Vagina (tissue), 2 donors: Measurements from ENCODE around the gene TP73. TPM values are rescaled to one million over a fixed set of nuclear protein-coding genes. Genes with fewer than 3 reads are reported as not detected.

Experiments used
- DNase-seq, 2 donors: peaks; one replicate each; pipeline ENCODE4 v3.0.0-alpha.2; 2017; ENCODE audit errors: extremely low spot score in 2 of 2
- H3K27ac ChIP-seq: fragments of 200-600 bp; sonication (generic); one replicate; pipeline ENCODE4 v1.5.1; 2019
- H3K27me3 ChIP-seq: fragments of 200-600 bp; sonication (generic); one replicate; pipeline ENCODE4 v1.5.1; 2019
- H3K36me3 ChIP-seq, 2 donors: fragments of 200-600 bp; sonication (generic); one replicate each; pipeline ENCODE4 v1.5.1; 2017 to 2019
- H3K4me1 ChIP-seq: fragments of 200-600 bp; sonication (generic); one replicate; pipeline ENCODE4 v1.5.1; 2019
- H3K4me3 ChIP-seq, 2 donors: fragments of 200-600 bp; sonication (generic); 1 replicate in 1 of 2; 2 replicates in 1 of 2; pipeline ENCODE4 v1.5.1; 2016 to 2019
- H3K9me3 ChIP-seq: fragments of 200-600 bp; sonication (generic); one replicate; pipeline ENCODE4 v1.5.1; 2019
- CTCF ChIP-seq, 3 experiments: fragments of 450-650 bp in 2 of 3; fragments of 200-600 bp in 1 of 3; sonication (generic) in 1 of 3; IDR thresholded peaks; one replicate each; pipeline ENCODE4 v1.5.1; 2017 to 2019; ENCODE audit warnings: antibody characterized with exemption in 3 of 3, mild to moderate bottlenecking in 2 of 3, moderate library complexity in 2 of 3
- POLR2A ChIP-seq, 2 donors: fragments of 450-650 bp; IDR thresholded peaks; one replicate each; pipeline ENCODE4 v1.6.1; 2017; ENCODE audit warnings: antibody characterized with exemption in 2 of 2, mild to moderate bottlenecking in 2 of 2, moderate library complexity in 2 of 2
- POLR2AphosphoS5 ChIP-seq, 2 donors: sonication (generic); formaldehyde crosslinking; IDR thresholded peaks; one replicate each; pipeline ENCODE4 v1.9.0; 2017; ENCODE audit warnings: antibody characterized with exemption in 2 of 2, mild to moderate bottlenecking in 2 of 2, low read depth in 1 of 2; ENCODE audit not compliant: insufficient read depth in 1 of 2
- intact Hi-C: fragments of 100-400 bp; cut with DNase I; formaldehyde crosslinking; loops from one replicate; pipeline ENCODE4 v1.15.1; 2023
- total RNA-seq: library from RNA; depleted of rRNA; stranded (reverse); fragments of >200 nt; gene quantifications from one replicate; pipeline ENCODE4 v1.2.3, GENCODE V29; 2016

TP73 gene
- total RNA-seq, 1 donor from 2014 or later: 8.1 TPM

- H3K4me1 ChIP-seq: peaks cover 10% of the 10 kb centered on the region
- no peak overlapping the region for H3K27ac ChIP-seq
- TF ChIP-seq CTCF (IDR thresholded peaks at IDR 0.05) (no peak), POLR2A (IDR thresholded peaks at IDR 0.05) (no peak), POLR2AphosphoS5 (IDR thresholded peaks at IDR 0.05; ENCODE audit: insufficient read depth in 1 of 2, low read depth in 1 of 2) (no peak)
- no peaks in the 10 kb centered on the region for H3K9me3 ChIP-seq
- no peak overlapping the region for H3K4me3 ChIP-seq
- intact Hi-C loops: no loop called here
- no peaks in the 10 kb centered on the region for H3K27me3 ChIP-seq
- DNase-seq: no peak
- H3K36me3 ChIP-seq: no peaks in the 10 kb centered on the region
Observed at GRCh38 chr1:3672231-3672970, 20.1 kb downstream of the TP73 start.

GRCh38 chr1:3672971-3673361 is 20.6 kb downstream of the TP73 start:
- Histone ChIP-seq H3K27ac (no peak overlapping the region), H3K9me3 (no peaks in the 10 kb centered on the region), H3K36me3 (no peaks in the 10 kb centered on the region), H3K4me1 (peaks cover 10% of the 10 kb centered on the region), H3K4me3 (no peak overlapping the region), H3K27me3 (no peaks in the 10 kb centered on the region)
- no peak for DNase-seq
- TF ChIP-seq POLR2AphosphoS5 (IDR thresholded peaks at IDR 0.05; ENCODE audit: insufficient read depth in 1 of 2, low read depth in 1 of 2): no peak
- TF ChIP-seq POLR2A (IDR thresholded peaks at IDR 0.05): no peak
- intact Hi-C loops: no loop called here

- Histone ChIP-seq H3K4me1 (peaks cover 8% of the 10 kb centered on the region), H3K9me3 (no peaks in the 10 kb centered on the region), H3K27me3 (no peaks in the 10 kb centered on the region), H3K27ac (no peak overlapping the region), H3K4me3 (no peak overlapping the region), H3K36me3 (no peaks in the 10 kb centered on the region)
- DNase-seq: no peak
- TF ChIP-seq POLR2A (IDR thresholded peaks at IDR 0.05): no peak
- intact Hi-C loops: no loop called here
Observed at GRCh38 chr1:3673381-3674099, 21.2 kb downstream of the TP73 start.

- DNase-seq: no peak
- Histone ChIP-seq H3K36me3 (no peaks in the 10 kb centered on the region), H3K4me3 (no peak overlapping the region), H3K27ac (no peak overlapping the region), H3K9me3 (no peaks in the 10 kb centered on the region), H3K27me3 (no peaks in the 10 kb centered on the region), H3K4me1 (no peaks in the 10 kb centered on the region)
- intact Hi-C loops: no loop called here
- TF ChIP-seq POLR2AphosphoS5 (IDR thresholded peaks at IDR 0.05; ENCODE audit: insufficient read depth in 1 of 2, low read depth in 1 of 2) (no peak), POLR2A (IDR thresholded peaks at IDR 0.05) (no peak), CTCF (IDR thresholded peaks at IDR 0.05) (no peak)
Observed at GRCh38 chr1:3674100-3675094, 22.1 kb downstream of the TP73 start.

- no peak for DNase-seq
- intact Hi-C loops: no loop called here
- H3K27me3 ChIP-seq: no peaks in the 10 kb centered on the region
Observed at GRCh38 chr1:3675436-3675835, 23.1 kb downstream of the TP73 start.

More at GRCh38 chr1:3675436-3675835, 23.1 kb downstream of the TP73 start:
- Histone ChIP-seq H3K36me3 (no peaks in the 10 kb centered on the region), H3K4me1 (no peaks in the 10 kb centered on the region), H3K27ac (no peak overlapping the region), H3K4me3 (no peak overlapping the region), H3K9me3 (no peaks in the 10 kb centered on the region)
- TF ChIP-seq CTCF (IDR thresholded peaks at IDR 0.05): no peak
- TF ChIP-seq POLR2AphosphoS5 (IDR thresholded peaks at IDR 0.05; ENCODE audit: insufficient read depth in 1 of 2, low read depth in 1 of 2): no peak
- no peak for TF ChIP-seq POLR2A (IDR thresholded peaks at IDR 0.05)
